Right lobe of liver (tissue), 4 donors: ENCODE data around the gene C1orf74.

ENCODE experiments used
- POLR2A ChIP-seq: fragments of 450-650 bp; IDR thresholded peaks from one replicate; pipeline ENCODE4 v1.6.1; 2017; ENCODE audit warnings: antibody characterized with exemption, mild to moderate bottlenecking
- TF ChIP-seq, protein P1 (sequence below), 4 donors: fragments of 200-600 bp in 3 of 4; fragments of 450-650 bp in 1 of 4; IDR thresholded peaks; one replicate each; pipeline versions ENCODE4 v1.5.1 to v1.8.0; 2016 to 2022; ENCODE audit warnings: antibody characterized with exemption in 4 of 4, mild to moderate bottlenecking in 2 of 4
- donor health status: DM: no; HTN: no; CAD: no.
- donor health status: DM: no; HTN: no; CAD: no.
- donor health status: DM: no; HTN: yes; CAD: no.

DNA sequence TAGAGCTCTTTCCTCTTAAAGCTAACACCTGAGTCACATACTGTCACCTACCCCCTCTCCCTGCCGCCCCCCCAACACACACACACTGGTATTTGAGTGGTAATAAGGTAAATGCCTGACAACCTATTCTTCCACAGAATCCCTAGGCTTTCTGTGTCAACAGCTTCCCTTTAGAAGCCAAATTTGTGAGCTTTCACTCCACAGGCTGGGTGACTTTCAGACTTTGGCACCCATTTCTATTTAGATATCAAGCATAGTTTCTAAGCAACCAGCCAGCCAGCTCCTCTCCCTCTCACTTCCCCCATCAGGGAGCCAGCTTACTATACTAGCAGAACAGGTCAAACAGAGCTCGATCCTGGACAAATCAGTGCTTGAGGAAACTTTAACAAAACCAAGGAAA is 3.2 kb upstream of the C1orf74 start:
- TF ChIP-seq, protein P1, sequence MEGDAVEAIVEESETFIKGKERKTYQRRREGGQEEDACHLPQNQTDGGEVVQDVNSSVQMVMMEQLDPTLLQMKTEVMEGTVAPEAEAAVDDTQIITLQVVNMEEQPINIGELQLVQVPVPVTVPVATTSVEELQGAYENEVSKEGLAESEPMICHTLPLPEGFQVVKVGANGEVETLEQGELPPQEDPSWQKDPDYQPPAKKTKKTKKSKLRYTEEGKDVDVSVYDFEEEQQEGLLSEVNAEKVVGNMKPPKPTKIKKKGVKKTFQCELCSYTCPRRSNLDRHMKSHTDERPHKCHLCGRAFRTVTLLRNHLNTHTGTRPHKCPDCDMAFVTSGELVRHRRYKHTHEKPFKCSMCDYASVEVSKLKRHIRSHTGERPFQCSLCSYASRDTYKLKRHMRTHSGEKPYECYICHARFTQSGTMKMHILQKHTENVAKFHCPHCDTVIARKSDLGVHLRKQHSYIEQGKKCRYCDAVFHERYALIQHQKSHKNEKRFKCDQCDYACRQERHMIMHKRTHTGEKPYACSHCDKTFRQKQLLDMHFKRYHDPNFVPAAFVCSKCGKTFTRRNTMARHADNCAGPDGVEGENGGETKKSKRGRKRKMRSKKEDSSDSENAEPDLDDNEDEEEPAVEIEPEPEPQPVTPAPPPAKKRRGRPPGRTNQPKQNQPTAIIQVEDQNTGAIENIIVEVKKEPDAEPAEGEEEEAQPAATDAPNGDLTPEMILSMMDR (IDR thresholded peaks at IDR 0.05), result no peak
- TF ChIP-seq POLR2A, result no peak
